ENCODE data around the gene VPS51. TPM values are rescaled to one million over a fixed set of nuclear protein-coding genes. Genes with fewer than 3 reads are reported as not detected.

VPS51 gene
- total and polyA plus RNA-seq, 9 of the 15 experiments (the other 6 are each of a cell fraction or from before 2014, with no cell fraction given): 1.8 to 143 (median 46.8) TPM

DNA sequence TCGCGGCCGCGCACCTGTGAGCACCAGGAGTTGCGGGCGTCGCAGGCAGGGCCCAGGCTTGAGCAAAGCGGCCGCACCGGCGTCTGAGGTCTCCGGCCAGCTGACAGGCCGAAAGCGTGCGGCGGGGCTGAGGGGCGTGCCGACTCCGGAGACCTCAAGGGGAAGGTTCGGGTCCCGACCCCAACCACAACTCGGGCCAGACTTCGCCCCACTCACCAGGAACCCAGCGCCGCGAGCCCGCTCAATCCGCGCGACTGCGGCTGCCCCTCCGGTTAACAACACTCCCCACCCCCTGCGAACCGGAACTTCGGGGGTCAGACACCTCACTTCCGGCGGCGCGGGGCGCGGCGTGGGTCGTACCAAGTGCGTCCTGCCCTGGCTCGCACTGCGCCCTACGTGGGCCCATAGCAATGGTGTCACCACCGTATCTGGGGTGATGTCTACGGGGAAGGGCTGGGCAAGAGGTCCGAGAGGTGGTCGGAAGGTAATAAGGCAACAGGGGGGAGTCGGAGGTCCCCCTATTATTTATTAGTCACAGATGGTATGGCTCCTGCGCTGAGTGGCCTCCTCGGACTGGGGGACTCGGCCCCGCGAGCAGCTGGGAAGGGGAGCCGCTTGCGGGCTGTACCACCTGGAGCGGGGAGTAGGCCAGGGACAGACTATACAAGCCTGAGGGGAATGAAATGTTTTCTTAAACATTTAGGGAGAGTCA, 38.4 kb downstream of the VPS51 start, which contains the start of gene SYVN1 (continued):
- TF ChIP-seq, protein P1, sequence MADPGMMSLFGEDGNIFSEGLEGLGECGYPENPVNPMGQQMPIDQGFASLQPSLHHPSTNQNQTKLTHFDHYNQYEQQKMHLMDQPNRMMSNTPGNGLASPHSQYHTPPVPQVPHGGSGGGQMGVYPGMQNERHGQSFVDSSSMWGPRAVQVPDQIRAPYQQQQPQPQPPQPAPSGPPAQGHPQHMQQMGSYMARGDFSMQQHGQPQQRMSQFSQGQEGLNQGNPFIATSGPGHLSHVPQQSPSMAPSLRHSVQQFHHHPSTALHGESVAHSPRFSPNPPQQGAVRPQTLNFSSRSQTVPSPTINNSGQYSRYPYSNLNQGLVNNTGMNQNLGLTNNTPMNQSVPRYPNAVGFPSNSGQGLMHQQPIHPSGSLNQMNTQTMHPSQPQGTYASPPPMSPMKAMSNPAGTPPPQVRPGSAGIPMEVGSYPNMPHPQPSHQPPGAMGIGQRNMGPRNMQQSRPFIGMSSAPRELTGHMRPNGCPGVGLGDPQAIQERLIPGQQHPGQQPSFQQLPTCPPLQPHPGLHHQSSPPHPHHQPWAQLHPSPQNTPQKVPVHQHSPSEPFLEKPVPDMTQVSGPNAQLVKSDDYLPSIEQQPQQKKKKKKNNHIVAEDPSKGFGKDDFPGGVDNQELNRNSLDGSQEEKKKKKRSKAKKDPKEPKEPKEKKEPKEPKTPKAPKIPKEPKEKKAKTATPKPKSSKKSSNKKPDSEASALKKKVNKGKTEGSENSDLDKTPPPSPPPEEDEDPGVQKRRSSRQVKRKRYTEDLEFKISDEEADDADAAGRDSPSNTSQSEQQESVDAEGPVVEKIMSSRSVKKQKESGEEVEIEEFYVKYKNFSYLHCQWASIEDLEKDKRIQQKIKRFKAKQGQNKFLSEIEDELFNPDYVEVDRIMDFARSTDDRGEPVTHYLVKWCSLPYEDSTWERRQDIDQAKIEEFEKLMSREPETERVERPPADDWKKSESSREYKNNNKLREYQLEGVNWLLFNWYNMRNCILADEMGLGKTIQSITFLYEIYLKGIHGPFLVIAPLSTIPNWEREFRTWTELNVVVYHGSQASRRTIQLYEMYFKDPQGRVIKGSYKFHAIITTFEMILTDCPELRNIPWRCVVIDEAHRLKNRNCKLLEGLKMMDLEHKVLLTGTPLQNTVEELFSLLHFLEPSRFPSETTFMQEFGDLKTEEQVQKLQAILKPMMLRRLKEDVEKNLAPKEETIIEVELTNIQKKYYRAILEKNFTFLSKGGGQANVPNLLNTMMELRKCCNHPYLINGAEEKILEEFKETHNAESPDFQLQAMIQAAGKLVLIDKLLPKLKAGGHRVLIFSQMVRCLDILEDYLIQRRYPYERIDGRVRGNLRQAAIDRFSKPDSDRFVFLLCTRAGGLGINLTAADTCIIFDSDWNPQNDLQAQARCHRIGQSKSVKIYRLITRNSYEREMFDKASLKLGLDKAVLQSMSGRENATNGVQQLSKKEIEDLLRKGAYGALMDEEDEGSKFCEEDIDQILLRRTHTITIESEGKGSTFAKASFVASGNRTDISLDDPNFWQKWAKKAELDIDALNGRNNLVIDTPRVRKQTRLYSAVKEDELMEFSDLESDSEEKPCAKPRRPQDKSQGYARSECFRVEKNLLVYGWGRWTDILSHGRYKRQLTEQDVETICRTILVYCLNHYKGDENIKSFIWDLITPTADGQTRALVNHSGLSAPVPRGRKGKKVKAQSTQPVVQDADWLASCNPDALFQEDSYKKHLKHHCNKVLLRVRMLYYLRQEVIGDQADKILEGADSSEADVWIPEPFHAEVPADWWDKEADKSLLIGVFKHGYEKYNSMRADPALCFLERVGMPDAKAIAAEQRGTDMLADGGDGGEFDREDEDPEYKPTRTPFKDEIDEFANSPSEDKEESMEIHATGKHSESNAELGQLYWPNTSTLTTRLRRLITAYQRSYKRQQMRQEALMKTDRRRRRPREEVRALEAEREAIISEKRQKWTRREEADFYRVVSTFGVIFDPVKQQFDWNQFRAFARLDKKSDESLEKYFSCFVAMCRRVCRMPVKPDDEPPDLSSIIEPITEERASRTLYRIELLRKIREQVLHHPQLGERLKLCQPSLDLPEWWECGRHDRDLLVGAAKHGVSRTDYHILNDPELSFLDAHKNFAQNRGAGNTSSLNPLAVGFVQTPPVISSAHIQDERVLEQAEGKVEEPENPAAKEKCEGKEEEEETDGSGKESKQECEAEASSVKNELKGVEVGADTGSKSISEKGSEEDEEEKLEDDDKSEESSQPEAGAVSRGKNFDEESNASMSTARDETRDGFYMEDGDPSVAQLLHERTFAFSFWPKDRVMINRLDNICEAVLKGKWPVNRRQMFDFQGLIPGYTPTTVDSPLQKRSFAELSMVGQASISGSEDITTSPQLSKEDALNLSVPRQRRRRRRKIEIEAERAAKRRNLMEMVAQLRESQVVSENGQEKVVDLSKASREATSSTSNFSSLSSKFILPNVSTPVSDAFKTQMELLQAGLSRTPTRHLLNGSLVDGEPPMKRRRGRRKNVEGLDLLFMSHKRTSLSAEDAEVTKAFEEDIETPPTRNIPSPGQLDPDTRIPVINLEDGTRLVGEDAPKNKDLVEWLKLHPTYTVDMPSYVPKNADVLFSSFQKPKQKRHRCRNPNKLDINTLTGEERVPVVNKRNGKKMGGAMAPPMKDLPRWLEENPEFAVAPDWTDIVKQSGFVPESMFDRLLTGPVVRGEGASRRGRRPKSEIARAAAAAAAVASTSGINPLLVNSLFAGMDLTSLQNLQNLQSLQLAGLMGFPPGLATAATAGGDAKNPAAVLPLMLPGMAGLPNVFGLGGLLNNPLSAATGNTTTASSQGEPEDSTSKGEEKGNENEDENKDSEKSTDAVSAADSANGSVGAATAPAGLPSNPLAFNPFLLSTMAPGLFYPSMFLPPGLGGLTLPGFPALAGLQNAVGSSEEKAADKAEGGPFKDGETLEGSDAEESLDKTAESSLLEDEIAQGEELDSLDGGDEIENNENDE (IDR thresholded peaks at IDR 0.05; ENCODE audit: low read depth, low read length): no peak
- TF ChIP-seq, protein P2, sequence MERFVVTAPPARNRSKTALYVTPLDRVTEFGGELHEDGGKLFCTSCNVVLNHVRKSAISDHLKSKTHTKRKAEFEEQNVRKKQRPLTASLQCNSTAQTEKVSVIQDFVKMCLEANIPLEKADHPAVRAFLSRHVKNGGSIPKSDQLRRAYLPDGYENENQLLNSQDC (CRISPR knock-in tag; IDR thresholded peaks at IDR 0.05): no peak; the same call in 1 of the 2 replicates
- TF ChIP-seq FOXK2 (conservative IDR thresholded peaks at IDR 0.05 in 1 of 2, IDR thresholded peaks at IDR 0.05 in 1 of 2; ENCODE audit: low read depth in 2 of 2) (peak; percentile 60 to 100), BHLHE40 (IDR thresholded peaks at IDR 0.05; ENCODE audit: low read length) (peak; percentile 83), FOXA1 (IDR thresholded peaks at IDR 0.05; ENCODE audit: borderline replicate concordance) (no peak), PTTG1 (tag; IDR thresholded peaks at IDR 0.05; ENCODE audit: low read depth) (no peak), ZC3H8 (IDR thresholded peaks at IDR 0.05) (no peak), CCNT2 (IDR thresholded peaks at IDR 0.05; ENCODE audit: borderline replicate concordance, extremely low read depth, insufficient read length, low read depth, low read length) (peak; percentile 41), SMAD4 (CRISPR knock-in tag; conservative IDR thresholded peaks at IDR 0.05) (peak; percentile 48)
- TF ChIP-seq, protein P3, sequence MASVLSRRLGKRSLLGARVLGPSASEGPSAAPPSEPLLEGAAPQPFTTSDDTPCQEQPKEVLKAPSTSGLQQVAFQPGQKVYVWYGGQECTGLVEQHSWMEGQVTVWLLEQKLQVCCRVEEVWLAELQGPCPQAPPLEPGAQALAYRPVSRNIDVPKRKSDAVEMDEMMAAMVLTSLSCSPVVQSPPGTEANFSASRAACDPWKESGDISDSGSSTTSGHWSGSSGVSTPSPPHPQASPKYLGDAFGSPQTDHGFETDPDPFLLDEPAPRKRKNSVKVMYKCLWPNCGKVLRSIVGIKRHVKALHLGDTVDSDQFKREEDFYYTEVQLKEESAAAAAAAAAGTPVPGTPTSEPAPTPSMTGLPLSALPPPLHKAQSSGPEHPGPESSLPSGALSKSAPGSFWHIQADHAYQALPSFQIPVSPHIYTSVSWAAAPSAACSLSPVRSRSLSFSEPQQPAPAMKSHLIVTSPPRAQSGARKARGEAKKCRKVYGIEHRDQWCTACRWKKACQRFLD (CRISPR knock-in tag; IDR thresholded peaks at IDR 0.05): peak; percentile 49; the same call in 1 of the 2 replicates
- TF ChIP-seq, protein P4, sequence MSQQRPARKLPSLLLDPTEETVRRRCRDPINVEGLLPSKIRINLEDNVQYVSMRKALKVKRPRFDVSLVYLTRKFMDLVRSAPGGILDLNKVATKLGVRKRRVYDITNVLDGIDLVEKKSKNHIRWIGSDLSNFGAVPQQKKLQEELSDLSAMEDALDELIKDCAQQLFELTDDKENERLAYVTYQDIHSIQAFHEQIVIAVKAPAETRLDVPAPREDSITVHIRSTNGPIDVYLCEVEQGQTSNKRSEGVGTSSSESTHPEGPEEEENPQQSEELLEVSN (IDR thresholded peaks at IDR 0.05; ENCODE audit: borderline replicate concordance in 1 of 2, extremely low read depth in 1 of 2, insufficient read depth in 1 of 2, insufficient read length in 1 of 2, low read depth in 1 of 2, low read length in 1 of 2, poor library complexity in 1 of 2, severe bottlenecking in 1 of 2): peak in 1 of 2 experiments; percentile 47

Measured in K562 (cell line).